GM23338 (cell line): ENCODE data around the gene SFTPB.

Experiments
- TF ChIP-seq, protein P1 (sequence below): IDR thresholded peaks from one replicate; pipeline ENCODE4 v1.6.1; 2018; ENCODE audit warnings: antibody characterized with exemption; ENCODE audit not compliant: unreplicated experiment
- TF ChIP-seq, protein P2 (sequence below), 2 experiments: fragments of 200-600 bp in 1 of 2; sonication (generic) in 1 of 2; conservative IDR thresholded peaks; 2 replicates each; pipeline versions ENCODE4 v1.5.1 to v1.6.1; 2016 to 2017; ENCODE audit warnings: antibody characterized with exemption in 2 of 2, low read depth in 2 of 2, mild to moderate bottlenecking in 2 of 2, moderate library complexity in 1 of 2

DNA sequence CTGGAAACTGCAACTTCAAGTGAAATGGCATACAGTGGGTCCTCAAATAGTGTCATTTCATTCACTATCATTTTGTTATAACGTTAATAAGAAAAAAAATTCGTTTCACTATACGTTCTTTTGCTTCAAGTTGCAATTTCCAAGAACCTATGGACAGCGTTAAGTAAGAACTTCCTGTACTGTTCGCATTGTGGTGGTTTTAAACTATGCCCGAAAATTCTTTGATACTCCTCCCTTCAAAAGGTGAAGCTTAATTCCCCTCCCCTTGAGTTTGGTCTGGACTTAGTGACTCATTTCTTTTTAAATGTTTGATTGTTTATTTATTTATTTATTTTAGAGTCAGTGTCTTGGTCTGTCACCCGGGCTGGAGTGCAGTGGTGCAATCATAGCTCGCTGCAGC, 46.8 kb upstream of the SFTPB start:
- TF ChIP-seq, protein P1, sequence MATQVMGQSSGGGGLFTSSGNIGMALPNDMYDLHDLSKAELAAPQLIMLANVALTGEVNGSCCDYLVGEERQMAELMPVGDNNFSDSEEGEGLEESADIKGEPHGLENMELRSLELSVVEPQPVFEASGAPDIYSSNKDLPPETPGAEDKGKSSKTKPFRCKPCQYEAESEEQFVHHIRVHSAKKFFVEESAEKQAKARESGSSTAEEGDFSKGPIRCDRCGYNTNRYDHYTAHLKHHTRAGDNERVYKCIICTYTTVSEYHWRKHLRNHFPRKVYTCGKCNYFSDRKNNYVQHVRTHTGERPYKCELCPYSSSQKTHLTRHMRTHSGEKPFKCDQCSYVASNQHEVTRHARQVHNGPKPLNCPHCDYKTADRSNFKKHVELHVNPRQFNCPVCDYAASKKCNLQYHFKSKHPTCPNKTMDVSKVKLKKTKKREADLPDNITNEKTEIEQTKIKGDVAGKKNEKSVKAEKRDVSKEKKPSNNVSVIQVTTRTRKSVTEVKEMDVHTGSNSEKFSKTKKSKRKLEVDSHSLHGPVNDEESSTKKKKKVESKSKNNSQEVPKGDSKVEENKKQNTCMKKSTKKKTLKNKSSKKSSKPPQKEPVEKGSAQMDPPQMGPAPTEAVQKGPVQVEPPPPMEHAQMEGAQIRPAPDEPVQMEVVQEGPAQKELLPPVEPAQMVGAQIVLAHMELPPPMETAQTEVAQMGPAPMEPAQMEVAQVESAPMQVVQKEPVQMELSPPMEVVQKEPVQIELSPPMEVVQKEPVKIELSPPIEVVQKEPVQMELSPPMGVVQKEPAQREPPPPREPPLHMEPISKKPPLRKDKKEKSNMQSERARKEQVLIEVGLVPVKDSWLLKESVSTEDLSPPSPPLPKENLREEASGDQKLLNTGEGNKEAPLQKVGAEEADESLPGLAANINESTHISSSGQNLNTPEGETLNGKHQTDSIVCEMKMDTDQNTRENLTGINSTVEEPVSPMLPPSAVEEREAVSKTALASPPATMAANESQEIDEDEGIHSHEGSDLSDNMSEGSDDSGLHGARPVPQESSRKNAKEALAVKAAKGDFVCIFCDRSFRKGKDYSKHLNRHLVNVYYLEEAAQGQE, result no peak
- TF ChIP-seq, protein P2, sequence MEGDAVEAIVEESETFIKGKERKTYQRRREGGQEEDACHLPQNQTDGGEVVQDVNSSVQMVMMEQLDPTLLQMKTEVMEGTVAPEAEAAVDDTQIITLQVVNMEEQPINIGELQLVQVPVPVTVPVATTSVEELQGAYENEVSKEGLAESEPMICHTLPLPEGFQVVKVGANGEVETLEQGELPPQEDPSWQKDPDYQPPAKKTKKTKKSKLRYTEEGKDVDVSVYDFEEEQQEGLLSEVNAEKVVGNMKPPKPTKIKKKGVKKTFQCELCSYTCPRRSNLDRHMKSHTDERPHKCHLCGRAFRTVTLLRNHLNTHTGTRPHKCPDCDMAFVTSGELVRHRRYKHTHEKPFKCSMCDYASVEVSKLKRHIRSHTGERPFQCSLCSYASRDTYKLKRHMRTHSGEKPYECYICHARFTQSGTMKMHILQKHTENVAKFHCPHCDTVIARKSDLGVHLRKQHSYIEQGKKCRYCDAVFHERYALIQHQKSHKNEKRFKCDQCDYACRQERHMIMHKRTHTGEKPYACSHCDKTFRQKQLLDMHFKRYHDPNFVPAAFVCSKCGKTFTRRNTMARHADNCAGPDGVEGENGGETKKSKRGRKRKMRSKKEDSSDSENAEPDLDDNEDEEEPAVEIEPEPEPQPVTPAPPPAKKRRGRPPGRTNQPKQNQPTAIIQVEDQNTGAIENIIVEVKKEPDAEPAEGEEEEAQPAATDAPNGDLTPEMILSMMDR (conservative IDR thresholded peaks at IDR 0.05; ENCODE audit: low read depth in 2 of 2), result no peak
